ENCODE measurements around the gene ABCA12.

GRCh38 chr2:215161301-215161829 lies 22.9 kb upstream of the ABCA12 start:
- TF ChIP-seq EZH2phosphoT487 (IDR thresholded peaks at IDR 0.05; ENCODE audit: borderline replicate concordance) (no peak), CTCF (conservative IDR thresholded peaks at IDR 0.05; ENCODE audit: low read length) (no peak)
